Neural crest cell (in vitro differentiated cells): Measurements from ENCODE around the gene SND1. TPM values are rescaled to one million over a fixed set of nuclear protein-coding genes. Genes with fewer than 3 reads are reported as not detected.
A peak's percentile ranks its signal among the peaks of the same experiment; 100 is the strongest.
"Not testable (repeated sequence)": the region's sequence is repeated elsewhere in the genome, so short reads cannot be mapped to it uniquely, and the experiment has no call there.

ENCODE experiments used
- DNase-seq: peaks from one replicate; pipeline ENCODE4 v3.0.0; 2021; ENCODE audit warnings: low read depth, mixed read lengths, low spot score
- H3K27ac Mint-ChIP-seq: one replicate; pipeline ENCODE4 v1.8.0; 2021; ENCODE audit warnings: mild to moderate bottlenecking, mixed read lengths; ENCODE audit not compliant: unreplicated experiment
- H3K27me3 Mint-ChIP-seq: 2 replicates; pipeline ENCODE4 v1.8.0; 2021; ENCODE audit warnings: low read depth, mild to moderate bottlenecking, mixed read lengths
- H3K36me3 Mint-ChIP-seq: 2 replicates; pipeline ENCODE4 v1.8.0; 2021; ENCODE audit warnings: low read depth, mild to moderate bottlenecking, mixed read lengths
- H3K4me1 Mint-ChIP-seq: 2 replicates; pipeline ENCODE4 v1.8.0; 2021; ENCODE audit warnings: mixed read lengths
- H3K4me3 Mint-ChIP-seq: one replicate; pipeline ENCODE4 v1.8.0; 2021; ENCODE audit warnings: mild to moderate bottlenecking, mixed read lengths
- H3K9me3 Mint-ChIP-seq: 2 replicates; pipeline ENCODE4 v1.8.0; 2021; ENCODE audit warnings: mixed read lengths
- CTCF ChIP-seq: fragments of 200-600 bp; sonication (generic); conservative IDR thresholded peaks from 2 replicates; pipeline ENCODE4 v1.5.0; 2021; ENCODE audit warnings: antibody characterized with exemption, mild to moderate bottlenecking
- total RNA-seq: library from RNA; stranded (reverse); gene quantifications from 2 replicates; pipeline ENCODE4 v1.2.1, GENCODE V29; 2021

Gene SND1
- total RNA-seq, 1 donor from 2014 or later = 184 TPM

GRCh38 chr7:127831318-127832219 is 179.6 kb downstream of the SND1 start:
- Mint-ChIP-seq H3K27me3 (no peaks in the 10 kb centered on the region), H3K4me1 (peaks cover 6% of the 10 kb centered on the region), H3K4me3 (no peak overlapping the region), H3K36me3 (no peaks in the 10 kb centered on the region), H3K9me3 (no peaks in the 10 kb centered on the region), H3K27ac (no peak overlapping the region)
- no peak for TF ChIP-seq CTCF
- DNase-seq = no peak

GRCh38 chr7:127832592-127832991 is 180.6 kb downstream of the SND1 start:
- no peak for TF ChIP-seq CTCF
- no peaks in the 10 kb centered on the region for H3K9me3 Mint-ChIP-seq
- DNase-seq = no peak

GRCh38 chr7:127833641-127834040 is 181.6 kb downstream of the SND1 start:
- no peaks in the 10 kb centered on the region for H3K27me3 Mint-ChIP-seq
- H3K4me1 Mint-ChIP-seq = peaks cover 5% of the 10 kb centered on the region
- no peak for DNase-seq
- H3K9me3 Mint-ChIP-seq = peaks cover 4% of the 10 kb centered on the region
- H3K4me3 Mint-ChIP-seq = no peak overlapping the region
- no peak for TF ChIP-seq CTCF
- peaks cover 6% of the 10 kb centered on the region for H3K36me3 Mint-ChIP-seq
- peak overlapping the region; percentile 51 for H3K27ac Mint-ChIP-seq

More at GRCh38 chr7:127832592-127832991, 180.6 kb downstream of the SND1 start:
- H3K36me3 Mint-ChIP-seq = no peaks in the 10 kb centered on the region
- H3K27ac Mint-ChIP-seq = no peak overlapping the region
- H3K4me3 Mint-ChIP-seq = no peak overlapping the region
- peaks cover 6% of the 10 kb centered on the region for H3K4me1 Mint-ChIP-seq
- H3K27me3 Mint-ChIP-seq = no peaks in the 10 kb centered on the region

- Mint-ChIP-seq H3K4me3 (no peak overlapping the region), H3K27me3 (no peaks in the 10 kb centered on the region), H3K9me3 (peaks cover 4% of the 10 kb centered on the region), H3K27ac (no peak overlapping the region), H3K4me1 (peaks cover 5% of the 10 kb centered on the region), H3K36me3 (peaks cover 6% of the 10 kb centered on the region)
- TF ChIP-seq CTCF = no peak
- no peak for DNase-seq
Measured at GRCh38 chr7:127835679-127836078, 183.7 kb downstream of the SND1 start.

GRCh38 chr7:127837816-127838410 is 185.9 kb downstream of the SND1 start:
- not testable (repeated sequence) for H3K36me3 Mint-ChIP-seq, DNase-seq, H3K4me3 Mint-ChIP-seq, H3K9me3 Mint-ChIP-seq, H3K4me1 Mint-ChIP-seq, H3K27ac Mint-ChIP-seq, H3K27me3 Mint-ChIP-seq
